WI38 (cell line): Measurements from ENCODE around the gene ELL.

Experiments used
- H3K4me3 ChIP-seq: 2 replicates; pipeline ENCODE4 v1.5.1; 2011; ENCODE audit warnings: low read depth, mild to moderate bottlenecking, control low read depth, low read length
- CTCF ChIP-seq: IDR thresholded peaks from 2 replicates; pipeline ENCODE4 v1.5.1; 2012; ENCODE audit warnings: low read depth, mild to moderate bottlenecking, control low read depth, low read length

The ELL gene

GRCh38 chr19:18503337-18503970, 18.4 kb downstream of the ELL start:
- no peak for TF ChIP-seq CTCF
- H3K4me3 ChIP-seq = no peak overlapping the region

- H3K4me3 ChIP-seq = no peak overlapping the region
- TF ChIP-seq CTCF = no peak
Observed at GRCh38 chr19:18502638-18503294, 19.1 kb downstream of the ELL start.

GRCh38 chr19:18502246-18502637, 19.6 kb downstream of the ELL start:
- TF ChIP-seq CTCF = no peak
- no peak overlapping the region for H3K4me3 ChIP-seq

GRCh38 chr19:18501832-18502231, 20.0 kb downstream of the ELL start:
- TF ChIP-seq CTCF = no peak
- no peak overlapping the region for H3K4me3 ChIP-seq

GRCh38 chr19:18501351-18501750, 20.5 kb downstream of the ELL start:
- no peak for TF ChIP-seq CTCF
- no peak overlapping the region for H3K4me3 ChIP-seq

- TF ChIP-seq CTCF = no peak
- no peak overlapping the region for H3K4me3 ChIP-seq
Observed at GRCh38 chr19:18500799-18501198, 21.1 kb downstream of the ELL start.

- TF ChIP-seq CTCF = no peak
- H3K4me3 ChIP-seq = no peak overlapping the region
Observed at GRCh38 chr19:18500376-18500775, 21.5 kb downstream of the ELL start.
